Neural progenitor cell (in vitro differentiated cells): ENCODE measurements around the gene AP5Z1. TPM values are rescaled to one million over a fixed set of nuclear protein-coding genes. Genes with fewer than 3 reads are reported as not detected.
A peak's percentile ranks its signal among the peaks of the same experiment; 100 is the strongest.

Experiments used
- DNase-seq: peaks from one replicate; pipeline ENCODE4 v3.0.0-alpha.2; 2016; ENCODE audit warnings: low spot score
- H2AFZ ChIP-seq: fragments of 200-600 bp; sonication (generic); replicated peaks from 2 replicates; pipeline ENCODE4 v1.6.1; 2016; ENCODE audit warnings: antibody characterized with exemption
- H3F3A ChIP-seq: fragments of 200-600 bp; sonication (generic); 2 replicates; pipeline ENCODE4 v1.6.1; 2016; ENCODE audit warnings: antibody characterized with exemption, low read depth
- H3K27ac ChIP-seq: fragments of 200-600 bp; sonication (generic); 2 replicates; pipeline ENCODE4 v1.5.1; 2016; ENCODE audit warnings: mild to moderate bottlenecking
- H3K27me3 ChIP-seq: fragments of 200-600 bp; sonication (generic); 2 replicates; pipeline ENCODE4 v1.6.1; 2016; ENCODE audit warnings: mild to moderate bottlenecking, moderate library complexity
- H3K36me3 ChIP-seq: fragments of 200-600 bp; sonication (generic); 2 replicates; pipeline ENCODE4 v1.5.1; 2016
- H3K4me1 ChIP-seq: fragments of 200-600 bp; sonication (generic); 2 replicates; pipeline ENCODE4 v1.6.1; 2016; ENCODE audit warnings: mixed run types
- H3K4me2 ChIP-seq: fragments of 200-600 bp; sonication (generic); 2 replicates; pipeline ENCODE4 v1.6.1; 2016
- H3K4me3 ChIP-seq: fragments of 200-600 bp; sonication (generic); 2 replicates; pipeline ENCODE4 v1.5.1; 2016
- H3K79me2 ChIP-seq: fragments of 200-600 bp; sonication (generic); 2 replicates; pipeline ENCODE4 v1.6.1; 2016; ENCODE audit warnings: low read depth
- H3K9ac ChIP-seq: fragments of 200-600 bp; sonication (generic); 2 replicates; pipeline ENCODE4 v1.6.1; 2016
- H3K9me3 ChIP-seq: fragments of 200-600 bp; sonication (generic); 2 replicates; pipeline ENCODE4 v1.5.1; 2016; ENCODE audit warnings: low read depth
- H4K20me1 ChIP-seq: fragments of 200-600 bp; sonication (generic); 2 replicates; pipeline ENCODE4 v1.6.1; 2016; ENCODE audit warnings: low read depth
- H3K27ac Mint-ChIP-seq: 3 replicates; pipeline ENCODE4 v1.8.0; 2021; ENCODE audit warnings: mixed read lengths
- H3K27me3 Mint-ChIP-seq: 2 replicates; pipeline ENCODE4 v1.8.0; 2022; ENCODE audit warnings: low read depth, mild to moderate bottlenecking, inconsistent platforms, moderate library complexity, mixed read lengths; ENCODE audit not compliant: insufficient read depth
- H3K36me3 Mint-ChIP-seq: 3 replicates; pipeline ENCODE4 v1.8.0; 2021; ENCODE audit warnings: mixed read lengths
- H3K4me1 Mint-ChIP-seq: 3 replicates; pipeline ENCODE4 v1.8.0; 2021; ENCODE audit warnings: mixed read lengths
- H3K4me3 Mint-ChIP-seq: 3 replicates; pipeline ENCODE4 v1.8.0; 2021; ENCODE audit warnings: mild to moderate bottlenecking, moderate library complexity, mixed read lengths
- H3K9me3 Mint-ChIP-seq: 3 replicates; pipeline ENCODE4 v1.8.0; 2020; ENCODE audit warnings: mixed read lengths
- EZH2 ChIP-seq: fragments of 200-600 bp; sonication (generic); IDR thresholded peaks from 2 replicates; pipeline ENCODE4 v1.6.1; 2017; ENCODE audit warnings: antibody characterized with exemption, mild to moderate bottlenecking, moderate library complexity
- EZH2phosphoT487 ChIP-seq: fragments of 200-600 bp; sonication (generic); IDR thresholded peaks from 2 replicates; pipeline ENCODE4 v1.6.1; 2017; ENCODE audit warnings: antibody characterized with exemption
- total RNA-seq: library from RNA; depleted of rRNA; stranded (reverse); fragments of >200 nt; gene quantifications from 2 replicates; pipeline ENCODE4 v1.2.3, GENCODE V29; 2015; ENCODE audit warnings: low replicate concordance
- TF ChIP-seq, protein P1 (sequence below): fragments of 200-600 bp; sonication (generic); IDR thresholded peaks from 2 replicates; pipeline ENCODE4 v1.5.1; 2017; ENCODE audit warnings: antibody characterized with exemption, mild to moderate bottlenecking

AP5Z1 gene
- total RNA-seq, 1 donor from 2014 or later, result 8.3 TPM

DNA sequence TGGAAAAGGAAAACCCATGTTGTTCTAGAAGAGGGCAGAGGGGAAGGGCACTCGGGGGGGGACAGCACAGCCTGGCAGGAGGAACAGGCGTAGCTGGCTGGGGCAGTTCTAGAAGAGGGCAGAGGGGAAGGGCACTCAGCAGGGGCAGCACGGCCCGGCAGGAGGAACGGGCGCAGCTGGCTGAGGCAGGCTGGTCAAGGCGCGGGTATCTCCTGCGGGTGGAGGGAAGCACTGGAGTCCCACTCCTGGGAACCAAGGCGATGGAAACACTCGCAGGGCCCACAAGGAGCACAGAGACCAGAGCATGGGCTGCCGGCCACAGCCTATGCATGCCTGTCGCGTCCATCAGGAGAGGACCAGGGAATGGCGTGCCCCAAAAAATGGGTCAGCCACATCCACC lies 49.7 kb downstream of the AP5Z1 start:
- H3F3A ChIP-seq, result no peaks in the 10 kb centered on the region
- no peaks in the 10 kb centered on the region for H3K9me3 ChIP-seq
- no peaks in the 10 kb centered on the region for H3K27me3 ChIP-seq
- H3K4me3 ChIP-seq, result no peak overlapping the region
- no peaks in the 10 kb centered on the region for H3K36me3 ChIP-seq
- H3K27ac ChIP-seq, result no peak overlapping the region
- peaks cover 8% of the 10 kb centered on the region for H3K36me3 Mint-ChIP-seq
- H3K4me1 Mint-ChIP-seq, result peaks cover 2% of the 10 kb centered on the region
- no peak overlapping the region for H3K27ac Mint-ChIP-seq
- H3K4me3 Mint-ChIP-seq, result no peak overlapping the region
- no peak overlapping the region for H3K9ac ChIP-seq
- no peak for TF ChIP-seq EZH2phosphoT487
- TF ChIP-seq EZH2, result no peak
- TF ChIP-seq, protein P1, sequence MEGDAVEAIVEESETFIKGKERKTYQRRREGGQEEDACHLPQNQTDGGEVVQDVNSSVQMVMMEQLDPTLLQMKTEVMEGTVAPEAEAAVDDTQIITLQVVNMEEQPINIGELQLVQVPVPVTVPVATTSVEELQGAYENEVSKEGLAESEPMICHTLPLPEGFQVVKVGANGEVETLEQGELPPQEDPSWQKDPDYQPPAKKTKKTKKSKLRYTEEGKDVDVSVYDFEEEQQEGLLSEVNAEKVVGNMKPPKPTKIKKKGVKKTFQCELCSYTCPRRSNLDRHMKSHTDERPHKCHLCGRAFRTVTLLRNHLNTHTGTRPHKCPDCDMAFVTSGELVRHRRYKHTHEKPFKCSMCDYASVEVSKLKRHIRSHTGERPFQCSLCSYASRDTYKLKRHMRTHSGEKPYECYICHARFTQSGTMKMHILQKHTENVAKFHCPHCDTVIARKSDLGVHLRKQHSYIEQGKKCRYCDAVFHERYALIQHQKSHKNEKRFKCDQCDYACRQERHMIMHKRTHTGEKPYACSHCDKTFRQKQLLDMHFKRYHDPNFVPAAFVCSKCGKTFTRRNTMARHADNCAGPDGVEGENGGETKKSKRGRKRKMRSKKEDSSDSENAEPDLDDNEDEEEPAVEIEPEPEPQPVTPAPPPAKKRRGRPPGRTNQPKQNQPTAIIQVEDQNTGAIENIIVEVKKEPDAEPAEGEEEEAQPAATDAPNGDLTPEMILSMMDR, result no peak
- H3K4me2 ChIP-seq, result no peak overlapping the region
- no peak overlapping the region for H2AFZ ChIP-seq
- H3K9me3 Mint-ChIP-seq, result no peaks in the 10 kb centered on the region
- H3K79me2 ChIP-seq, result no peaks in the 10 kb centered on the region
- DNase-seq, result no peak
- no peaks in the 10 kb centered on the region for H4K20me1 ChIP-seq
- H3K4me1 ChIP-seq, result no peaks in the 10 kb centered on the region
- H3K27me3 Mint-ChIP-seq, result peaks cover 2% of the 10 kb centered on the region

DNA sequence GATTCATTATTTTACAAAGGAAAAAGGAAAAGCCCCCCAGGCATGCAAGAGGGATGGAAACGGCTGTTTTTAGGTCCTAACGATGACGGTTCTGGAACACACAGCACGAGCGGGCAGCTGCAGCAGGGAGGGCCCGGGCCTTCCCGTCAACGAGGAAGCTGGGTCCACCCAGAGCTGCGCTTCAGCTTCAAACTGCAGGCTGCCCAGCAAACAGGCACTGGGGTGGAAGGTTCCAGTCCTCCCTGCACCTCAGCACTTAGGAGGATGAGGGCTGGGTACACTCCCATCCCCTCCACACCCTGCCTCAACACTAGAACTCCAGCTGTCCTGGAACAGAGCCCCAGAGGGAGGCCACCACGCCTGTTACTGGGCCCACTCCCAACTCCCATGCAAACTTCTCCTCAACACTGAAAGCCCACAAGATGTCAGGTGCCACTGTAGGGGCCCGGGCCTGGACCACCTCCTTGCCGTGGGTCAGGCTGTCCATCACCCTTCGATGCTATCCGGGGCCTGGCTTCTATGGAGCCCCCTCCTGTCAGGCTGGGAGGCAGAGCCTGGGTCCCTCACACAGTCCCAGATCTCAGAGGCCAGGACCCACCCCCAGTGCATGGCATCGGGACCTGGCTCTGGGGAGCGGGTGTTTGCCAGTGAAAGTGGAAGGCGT lies 53.4 kb downstream of the AP5Z1 start:
- no peak overlapping the region for H3K4me3 ChIP-seq
- no peak overlapping the region for H3K27ac ChIP-seq
- H3K9me3 ChIP-seq, result no peaks in the 10 kb centered on the region
- H3K4me1 ChIP-seq, result no peaks in the 10 kb centered on the region
- TF ChIP-seq EZH2phosphoT487 (no peak), EZH2 (no peak)
- TF ChIP-seq, protein P1, result no peak
- H3K4me2 ChIP-seq, result no peak overlapping the region
- H3K4me1 Mint-ChIP-seq, result peaks cover 5% of the 10 kb centered on the region
- H3K36me3 Mint-ChIP-seq, result peaks cover 18% of the 10 kb centered on the region
- no peaks in the 10 kb centered on the region for H3K36me3 ChIP-seq
- no peak overlapping the region for H2AFZ ChIP-seq
- H4K20me1 ChIP-seq, result no peaks in the 10 kb centered on the region
- H3K9me3 Mint-ChIP-seq, result no peaks in the 10 kb centered on the region
- H3F3A ChIP-seq, result no peaks in the 10 kb centered on the region
- DNase-seq, result no peak
- H3K27me3 Mint-ChIP-seq, result peaks cover 6% of the 10 kb centered on the region
- no peaks in the 10 kb centered on the region for H3K27me3 ChIP-seq
- no peak overlapping the region for H3K27ac Mint-ChIP-seq
- no peak overlapping the region for H3K4me3 Mint-ChIP-seq
- no peaks in the 10 kb centered on the region for H3K79me2 ChIP-seq
- H3K9ac ChIP-seq, result no peak overlapping the region

DNA sequence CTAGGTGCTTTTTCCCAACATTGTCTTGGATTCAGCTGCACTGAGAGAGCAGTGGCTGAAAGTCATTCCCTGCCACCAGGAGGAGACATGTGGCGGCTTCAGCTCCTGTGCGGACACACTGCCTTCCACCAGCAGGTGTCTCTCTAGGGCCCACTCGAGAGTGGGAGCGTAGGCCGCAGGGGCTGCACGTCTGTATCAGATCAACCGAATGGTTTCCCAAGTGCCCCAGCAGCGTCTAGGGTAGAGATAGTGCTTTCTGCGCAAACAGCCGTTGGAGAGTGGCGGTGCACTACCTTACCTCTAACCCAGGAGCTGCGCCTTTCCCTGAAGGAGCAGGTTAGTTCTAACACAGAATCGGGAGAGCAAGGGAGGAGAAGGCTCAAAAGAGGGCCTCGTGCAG lies 54.8 kb downstream of the AP5Z1 start:
- Mint-ChIP-seq H3K4me3 (no peak overlapping the region), H3K27me3 (peaks cover 6% of the 10 kb centered on the region), H3K9me3 (no peaks in the 10 kb centered on the region), H3K27ac (peak overlapping the region; percentile 97), H3K36me3 (peaks cover 18% of the 10 kb centered on the region), H3K4me1 (peaks cover 5% of the 10 kb centered on the region)
- TF ChIP-seq EZH2, result no peak
- TF ChIP-seq EZH2phosphoT487, result no peak
- TF ChIP-seq, protein P1, result peak; percentile 87
- no peak overlapping the region for H3K4me2 ChIP-seq
- no peaks in the 10 kb centered on the region for H3K4me1 ChIP-seq
- DNase-seq, result peak; percentile 89
- H3K27ac ChIP-seq, result no peak overlapping the region
- no peaks in the 10 kb centered on the region for H4K20me1 ChIP-seq
- no peaks in the 10 kb centered on the region for H3K79me2 ChIP-seq
- no peaks in the 10 kb centered on the region for H3K27me3 ChIP-seq
- no peaks in the 10 kb centered on the region for H3F3A ChIP-seq
- no peaks in the 10 kb centered on the region for H3K36me3 ChIP-seq
- peak overlapping the region; percentile 81 for H2AFZ ChIP-seq
- H3K4me3 ChIP-seq, result no peak overlapping the region
- no peak overlapping the region for H3K9ac ChIP-seq
- no peaks in the 10 kb centered on the region for H3K9me3 ChIP-seq
